Epithelial cell of esophagus (primary cell): Measurements from ENCODE around the gene BAIAP2L1.

ENCODE experiments used
- DNase-seq: peaks from one replicate; pipeline ENCODE4 v3.0.0; 2010; ENCODE audit warnings: low read depth
- H3K4me3 ChIP-seq: 2 replicates; pipeline ENCODE4 v1.5.1; 2011; ENCODE audit warnings: mild to moderate bottlenecking, low read length, control low read depth
- CTCF ChIP-seq: IDR thresholded peaks from 2 replicates; pipeline ENCODE4 v1.5.1; 2011; ENCODE audit warnings: low read depth, mild to moderate bottlenecking, low read length, control low read depth, inconsistent platforms; ENCODE audit not compliant: insufficient read depth; ENCODE audit errors: missing control alignments

Gene BAIAP2L1

DNA sequence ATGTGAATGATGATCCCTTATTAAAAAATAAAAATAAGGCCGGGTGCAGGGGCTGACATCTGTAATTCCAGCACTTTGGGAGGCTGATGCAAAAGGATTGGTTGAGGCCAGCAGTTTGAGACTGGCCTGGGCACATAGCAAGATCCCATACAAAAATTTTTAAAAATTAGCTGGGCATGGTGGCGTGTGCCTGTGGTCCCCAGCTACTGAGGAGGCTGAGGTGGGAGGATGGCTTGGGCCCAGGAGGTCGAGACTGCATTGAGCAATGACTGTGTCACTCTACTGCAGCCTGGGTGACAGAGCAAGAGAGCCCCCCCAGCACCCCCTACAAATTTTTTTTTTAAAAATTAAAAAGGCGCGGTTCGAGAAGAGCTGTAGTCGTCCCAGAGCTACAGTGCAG lies 120.6 kb downstream of the BAIAP2L1 start:
- no peak for TF ChIP-seq CTCF
- H3K4me3 ChIP-seq: peak overlapping the region; percentile 55
- no peak for DNase-seq

GRCh38 chr7:98278936-98279335 lies 122.0 kb downstream of the BAIAP2L1 start:
- TF ChIP-seq CTCF: no peak
- no peak for DNase-seq
- no peak overlapping the region for H3K4me3 ChIP-seq

DNA sequence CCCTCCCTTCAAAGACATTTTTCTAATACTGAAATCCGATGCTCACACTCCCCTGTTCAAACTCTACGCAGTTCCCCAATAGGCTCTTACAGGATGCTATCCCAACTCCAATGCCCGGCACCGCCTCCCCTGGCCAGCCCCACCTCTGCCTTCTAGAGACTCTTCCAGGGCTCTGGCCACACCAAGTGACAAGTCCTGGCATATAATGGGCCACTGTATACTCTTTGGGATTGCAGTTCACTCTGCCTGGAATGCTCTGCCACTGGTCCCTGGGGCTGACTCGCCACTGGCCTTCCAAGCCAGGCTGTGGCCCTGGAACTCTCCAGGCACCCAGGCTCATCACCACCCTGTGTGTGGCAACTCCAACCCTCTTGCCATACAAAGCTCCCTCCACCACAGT lies 122.5 kb downstream of the BAIAP2L1 start:
- H3K4me3 ChIP-seq: no peak overlapping the region
- no peak for TF ChIP-seq CTCF
- no peak for DNase-seq

- DNase-seq: no peak
Observed at GRCh38 chr7:98276241-98276761, 124.6 kb downstream of the BAIAP2L1 start.

GRCh38 chr7:98267303-98267702 lies 133.6 kb downstream of the BAIAP2L1 start:
- H3K4me3 ChIP-seq: no peak overlapping the region
- no peak for TF ChIP-seq CTCF
- DNase-seq: no peak

More at GRCh38 chr7:98276241-98276761, 124.6 kb downstream of the BAIAP2L1 start:
- TF ChIP-seq CTCF: no peak
- H3K4me3 ChIP-seq: no peak overlapping the region

DNA sequence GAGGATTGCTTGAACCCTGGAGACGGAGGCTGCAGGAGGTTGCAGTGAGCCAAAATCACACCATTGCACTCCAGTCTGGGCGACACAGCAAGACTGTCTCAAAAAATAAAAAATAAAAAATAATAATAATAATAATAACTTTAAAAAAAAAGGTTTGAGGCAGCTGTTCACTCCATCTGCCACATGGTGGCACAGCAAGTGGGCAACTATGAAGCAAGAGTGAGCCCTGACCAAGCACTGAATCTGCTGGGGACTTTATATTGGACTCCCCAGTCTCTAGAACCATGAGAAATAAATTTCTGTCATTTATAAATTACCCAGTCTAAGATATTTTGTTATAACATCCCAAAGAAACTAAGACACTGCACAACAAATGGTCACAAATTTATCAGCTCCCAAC lies 134.1 kb downstream of the BAIAP2L1 start:
- no peak overlapping the region for H3K4me3 ChIP-seq
- TF ChIP-seq CTCF: peak; percentile 51
- peak; percentile 28 for DNase-seq

GRCh38 chr7:98265841-98266271 lies 135.0 kb downstream of the BAIAP2L1 start:
- TF ChIP-seq CTCF: no peak
- H3K4me3 ChIP-seq: no peak overlapping the region
- no peak for DNase-seq
